Subcutaneous abdominal adipose tissue (tissue), 5 donors: ENCODE measurements around the gene KRTAP3-2.

Source experiments
- H3K27ac ChIP-seq: one replicate; pipeline ENCODE4 v1.7.0; 2013; ENCODE audit warnings: low read depth, mild to moderate bottlenecking, inconsistent platforms, low read length, moderate library complexity
- H3K27me3 ChIP-seq, 5 donors: one replicate each; pipeline ENCODE4 v1.7.0; 2013; ENCODE audit warnings: low read length in 5 of 5, inconsistent platforms in 1 of 5; ENCODE audit not compliant: control insufficient read depth in 5 of 5, insufficient read depth in 4 of 5
- H3K36me3 ChIP-seq, 5 donors: one replicate each; pipeline ENCODE4 v1.7.0; 2013; ENCODE audit warnings: low read length in 5 of 5; ENCODE audit not compliant: control insufficient read depth in 5 of 5, insufficient read depth in 5 of 5
- H3K4me1 ChIP-seq, 5 donors: one replicate each; pipeline ENCODE4 v1.7.0; 2013; ENCODE audit warnings: low read length in 5 of 5, mild to moderate bottlenecking in 3 of 5, moderate library complexity in 1 of 5; ENCODE audit not compliant: control insufficient read depth in 5 of 5, insufficient read depth in 5 of 5
- H3K4me3 ChIP-seq, 5 donors: one replicate each; pipeline ENCODE4 v1.7.0; 2013; ENCODE audit warnings: low read length in 5 of 5, low read depth in 1 of 5
- H3K9ac ChIP-seq, 5 donors: one replicate each; pipeline ENCODE4 v1.7.0; 2013; ENCODE audit warnings: low read length in 5 of 5, mild to moderate bottlenecking in 4 of 5, moderate library complexity in 3 of 5
- H3K9me3 ChIP-seq, 5 donors: one replicate each; pipeline ENCODE4 v1.7.0; 2013; ENCODE audit warnings: low read length in 5 of 5; ENCODE audit not compliant: control insufficient read depth in 5 of 5
- donor health status: healthy.
- donor health status: healthy.
- donor health status: healthy.
- donor health status: healthy.
- donor health status: healthy.

Gene KRTAP3-2

DNA sequence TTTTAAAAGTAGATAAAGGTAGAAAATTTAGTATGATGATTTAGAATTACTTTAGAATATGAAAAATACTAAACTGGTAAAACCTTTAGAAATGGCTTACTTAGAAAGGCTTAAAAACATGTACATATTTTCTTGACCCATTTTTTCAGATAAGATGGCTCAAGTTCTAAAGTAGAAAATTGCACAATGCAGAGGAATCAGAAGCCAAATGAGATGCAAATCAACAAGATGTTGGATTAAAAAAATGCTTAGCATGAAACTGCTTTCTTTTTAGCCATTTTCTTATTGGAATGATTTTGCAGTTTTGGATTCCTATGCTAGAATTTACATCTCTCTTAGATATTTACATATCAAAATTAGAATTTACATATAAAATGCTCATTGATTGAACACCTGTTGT, 10.7 kb upstream of the KRTAP3-2 start:
- no peak overlapping the region for H3K4me3 ChIP-seq
- H3K27me3 ChIP-seq = no peaks in the 10 kb centered on the region
- no peaks in the 10 kb centered on the region for H3K36me3 ChIP-seq
- H3K27ac ChIP-seq = no peak overlapping the region
- no peaks in the 10 kb centered on the region for H3K9me3 ChIP-seq
- no peaks in the 10 kb centered on the region for H3K4me1 ChIP-seq
- H3K9ac ChIP-seq = no peak overlapping the region

DNA sequence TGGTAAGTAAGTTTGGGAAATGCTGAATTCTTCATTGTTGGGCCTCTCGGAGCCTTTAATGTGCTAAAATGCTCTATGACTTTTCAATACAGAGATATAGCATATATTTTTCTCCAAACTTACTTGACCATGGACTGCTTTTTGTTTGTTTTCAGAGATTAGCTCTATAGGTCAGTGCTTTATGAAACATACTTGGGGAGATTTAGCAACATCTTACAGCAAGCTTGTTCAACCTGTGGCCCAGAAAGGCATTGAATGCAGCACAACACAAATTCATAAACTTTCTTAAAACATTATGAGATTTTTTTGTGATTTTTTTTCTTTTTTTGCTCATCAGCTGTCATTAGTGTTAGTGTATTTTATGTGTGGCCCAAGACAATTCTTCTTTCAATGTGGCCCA, 10.2 kb upstream of the KRTAP3-2 start:
- Histone ChIP-seq H3K4me1 (no peaks in the 10 kb centered on the region), H3K9me3 (no peaks in the 10 kb centered on the region), H3K27ac (no peak overlapping the region), H3K4me3 (no peak overlapping the region), H3K36me3 (no peaks in the 10 kb centered on the region), H3K9ac (no peak overlapping the region), H3K27me3 (no peaks in the 10 kb centered on the region)

DNA sequence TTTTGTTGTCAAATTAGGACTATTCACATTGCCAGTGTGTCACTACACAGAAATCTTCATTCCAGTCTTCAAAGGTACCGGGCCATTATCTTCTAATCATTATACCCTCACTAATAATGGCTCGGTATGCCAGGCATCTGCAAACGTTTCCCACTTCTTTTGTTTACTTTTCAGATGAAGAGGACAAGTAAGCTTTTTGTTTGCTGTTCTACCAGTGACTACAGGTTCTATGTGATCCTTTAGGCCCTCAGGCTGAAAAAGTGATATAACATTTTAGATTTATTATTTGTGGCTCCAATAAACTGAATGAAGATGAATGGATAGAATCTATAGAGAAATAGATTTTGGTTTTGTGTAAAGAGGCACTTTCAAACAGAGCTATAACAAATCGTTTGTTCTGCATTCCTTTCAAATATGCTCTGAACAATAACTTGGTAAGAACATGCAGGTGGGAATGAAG, 9.6 kb upstream of the KRTAP3-2 start:
- no peaks in the 10 kb centered on the region for H3K36me3 ChIP-seq
- peaks cover 0 to 2% (median 0%) of the 10 kb centered on the region in 5 donors for H3K27me3 ChIP-seq
- no peaks in the 10 kb centered on the region for H3K4me1 ChIP-seq
- no peak overlapping the region for H3K4me3 ChIP-seq
- no peak overlapping the region for H3K9ac ChIP-seq
- no peaks in the 10 kb centered on the region for H3K9me3 ChIP-seq
- no peak overlapping the region for H3K27ac ChIP-seq

DNA sequence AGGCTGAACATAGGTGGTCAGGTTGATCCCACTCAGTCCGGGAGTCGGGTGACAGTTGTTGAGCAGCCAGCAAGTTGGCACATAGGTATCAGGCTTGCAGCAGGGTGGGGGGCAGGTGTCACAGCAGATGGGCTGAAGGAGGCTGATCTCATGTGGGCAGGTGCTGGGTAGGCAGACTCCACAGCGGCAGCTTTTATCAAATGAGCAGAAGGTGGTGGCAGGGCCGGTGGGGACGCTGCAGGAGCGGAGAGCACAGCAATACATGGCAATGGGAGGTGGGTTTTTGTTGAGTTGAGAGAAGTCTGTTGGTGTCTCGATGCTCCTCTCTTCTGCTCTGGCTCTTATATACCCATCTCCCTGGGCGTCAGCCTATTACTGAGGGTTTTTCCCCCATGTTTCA, 9.1 kb upstream of the KRTAP3-2 start, which contains the start of gene KRTAP3-1:
TSS of gene KRTAP3-1 (minus strand) at position 318 of the 400 bp plus-strand sequence. CDS start at position 264, 54 bp downstream.
- H3K27ac ChIP-seq = no peak within 1 kb of the TSS
- H3K9me3 ChIP-seq = no peaks in the 10 kb centered on the region
- H3K4me3 ChIP-seq = no peak within 1 kb of the TSS
- H3K27me3 ChIP-seq = peaks cover 0 to 3% (median 0%) of the 10 kb centered on the region in 5 donors
- no peak within 1 kb of the TSS for H3K9ac ChIP-seq
- no peaks in the 10 kb centered on the region for H3K4me1 ChIP-seq
- no peaks in the 10 kb centered on the region for H3K36me3 ChIP-seq

DNA sequence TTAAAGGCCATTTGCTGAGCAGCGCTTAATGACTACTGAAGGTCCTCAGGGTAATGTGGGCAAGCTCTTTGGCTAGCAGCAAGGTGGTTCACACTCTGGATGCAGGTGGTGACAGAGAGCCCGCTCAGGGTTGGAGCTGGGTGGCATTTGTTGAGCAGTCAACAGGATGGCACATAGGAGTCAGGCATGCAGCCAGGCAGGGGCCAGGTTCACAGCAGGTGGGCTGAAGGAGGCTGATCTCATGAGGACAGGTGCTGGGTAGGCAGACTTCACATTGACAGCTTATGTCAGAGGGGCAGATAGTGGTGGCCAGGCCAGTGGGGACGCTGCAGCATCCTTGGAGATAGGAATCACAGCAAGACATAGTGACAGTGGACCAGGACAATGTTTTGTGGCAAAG, 4.7 kb upstream of the KRTAP3-2 start:
- peaks cover 0 to 3% (median 0%) of the 10 kb centered on the region in 5 donors for H3K27me3 ChIP-seq
- H3K9me3 ChIP-seq = no peaks in the 10 kb centered on the region
- no peaks in the 10 kb centered on the region for H3K36me3 ChIP-seq
- H3K4me3 ChIP-seq = no peak overlapping the region
- no peak overlapping the region for H3K9ac ChIP-seq
- H3K4me1 ChIP-seq = no peaks in the 10 kb centered on the region
- no peak overlapping the region for H3K27ac ChIP-seq

DNA sequence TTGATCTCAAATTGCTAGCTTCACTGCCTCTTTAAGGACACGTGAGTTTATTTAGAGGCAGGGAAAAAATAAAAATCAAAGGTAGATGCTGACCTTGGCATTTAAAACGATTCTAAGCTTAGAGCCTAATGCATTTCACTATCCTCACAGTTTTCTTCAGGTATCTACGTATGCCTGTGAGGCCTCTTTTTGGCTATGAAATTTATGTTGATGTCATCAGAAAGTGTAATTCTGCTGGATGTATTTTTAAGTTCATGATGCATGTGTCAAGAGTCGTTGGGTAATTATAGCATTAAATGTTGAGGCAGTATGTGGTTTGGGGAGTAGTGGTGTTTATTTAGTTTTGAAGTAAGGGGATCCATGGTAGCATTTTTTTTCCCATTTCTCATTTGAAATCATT, 4.2 kb upstream of the KRTAP3-2 start:
- H3K27me3 ChIP-seq = peaks cover 0 to 3% (median 0%) of the 10 kb centered on the region in 5 donors
- H3K4me1 ChIP-seq = no peaks in the 10 kb centered on the region
- no peaks in the 10 kb centered on the region for H3K9me3 ChIP-seq
- no peak overlapping the region for H3K4me3 ChIP-seq
- no peak overlapping the region for H3K9ac ChIP-seq
- H3K36me3 ChIP-seq = no peaks in the 10 kb centered on the region
- H3K27ac ChIP-seq = no peak overlapping the region

DNA sequence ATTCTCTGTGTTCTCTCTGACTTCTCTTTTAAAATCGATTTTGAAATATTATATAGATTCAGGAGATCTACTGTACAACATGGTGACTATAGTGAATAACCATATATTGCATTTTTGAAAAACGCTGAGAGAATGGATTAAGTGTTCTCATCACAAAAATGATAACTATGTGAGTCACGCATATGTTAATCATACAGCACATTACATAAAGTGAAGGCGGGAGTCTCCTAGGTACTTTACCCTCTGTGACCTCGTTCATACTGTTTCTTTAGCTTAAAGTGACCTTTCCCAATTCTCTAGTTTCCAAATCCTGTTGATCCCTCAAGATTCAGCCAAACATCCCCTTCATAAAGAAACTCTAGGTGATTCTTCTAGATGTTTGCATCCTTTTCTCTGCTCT, 3.1 kb upstream of the KRTAP3-2 start:
- no peak overlapping the region for H3K27ac ChIP-seq
- H3K9me3 ChIP-seq = no peaks in the 10 kb centered on the region
- no peaks in the 10 kb centered on the region for H3K4me1 ChIP-seq
- H3K36me3 ChIP-seq = no peaks in the 10 kb centered on the region
- peaks cover 0 to 3% (median 0%) of the 10 kb centered on the region in 5 donors for H3K27me3 ChIP-seq
- no peak overlapping the region for H3K9ac ChIP-seq
- no peak overlapping the region for H3K4me3 ChIP-seq

DNA sequence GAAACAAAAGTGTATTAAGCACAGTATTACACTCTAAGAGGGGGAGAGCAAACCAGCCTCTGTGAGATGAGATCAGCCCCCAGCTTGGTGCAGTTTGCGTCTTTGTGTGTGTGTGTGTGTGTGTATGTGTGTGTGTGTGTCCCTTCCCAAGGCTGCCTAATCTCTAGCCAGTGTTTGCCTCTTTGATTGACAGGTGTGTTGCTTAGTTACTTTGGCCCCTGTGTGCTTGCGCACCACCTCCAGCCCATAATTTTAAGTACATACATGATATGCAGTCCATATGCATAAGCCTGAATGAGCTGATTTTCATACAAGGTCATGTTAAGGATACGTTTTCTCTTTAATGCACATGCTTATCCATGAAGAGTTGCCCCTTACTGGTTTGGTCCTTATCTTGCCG, 2.1 kb upstream of the KRTAP3-2 start:
- no peak overlapping the region for H3K27ac ChIP-seq
- no peaks in the 10 kb centered on the region for H3K9me3 ChIP-seq
- H3K4me1 ChIP-seq = no peaks in the 10 kb centered on the region
- peaks cover 0 to 3% (median 0%) of the 10 kb centered on the region in 5 donors for H3K27me3 ChIP-seq
- no peaks in the 10 kb centered on the region for H3K36me3 ChIP-seq
- H3K9ac ChIP-seq = no peak overlapping the region
- no peak overlapping the region for H3K4me3 ChIP-seq

DNA sequence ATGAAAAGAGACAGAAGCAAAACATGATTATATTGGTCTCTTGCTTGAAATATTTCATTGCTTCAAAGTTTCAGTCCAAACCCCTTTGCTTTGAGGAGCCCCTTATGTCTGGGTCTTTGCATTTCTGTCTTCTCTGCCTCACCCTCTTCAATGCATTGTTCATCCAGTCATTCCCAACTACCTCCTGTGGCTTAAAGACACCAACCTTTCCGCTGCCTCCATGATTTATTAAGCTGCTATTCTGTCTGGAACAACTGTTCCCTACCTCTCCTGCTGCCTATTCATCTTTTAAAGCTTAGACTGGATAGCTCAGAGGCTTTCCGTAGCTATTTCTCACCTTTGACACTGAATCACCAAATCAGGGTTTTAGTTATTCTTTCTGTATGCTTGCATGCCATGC, 2.3 kb downstream of the KRTAP3-2 start:
- H3K9ac ChIP-seq = no peak overlapping the region
- no peaks in the 10 kb centered on the region for H3K4me1 ChIP-seq
- H3K9me3 ChIP-seq = no peaks in the 10 kb centered on the region
- H3K36me3 ChIP-seq = no peaks in the 10 kb centered on the region
- H3K4me3 ChIP-seq = no peak overlapping the region
- no peak overlapping the region for H3K27ac ChIP-seq
- peaks cover 0 to 10% (median 3%) of the 10 kb centered on the region in 5 donors for H3K27me3 ChIP-seq

DNA sequence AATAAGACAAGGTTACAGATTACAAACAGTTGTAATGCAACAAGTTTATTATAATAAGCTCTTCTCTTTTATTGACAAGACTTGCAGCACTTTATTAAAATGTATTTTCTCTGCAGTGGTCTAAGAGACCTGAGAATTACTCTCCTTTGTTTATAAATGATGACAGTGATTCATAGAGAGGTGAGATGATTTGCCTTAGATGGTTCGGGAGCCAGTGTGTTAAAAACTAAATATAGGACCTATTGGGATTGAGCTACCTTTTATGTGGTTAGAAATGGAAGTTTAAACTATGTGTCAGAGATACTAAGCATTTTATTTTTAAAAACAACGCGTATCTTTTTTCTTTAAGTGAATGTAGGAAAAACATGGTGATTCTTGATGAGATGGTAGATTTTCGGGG, 2.9 kb downstream of the KRTAP3-2 start:
- H3K36me3 ChIP-seq = no peaks in the 10 kb centered on the region
- H3K27me3 ChIP-seq = peaks cover 0 to 10% (median 4%) of the 10 kb centered on the region in 5 donors
- no peak overlapping the region for H3K9ac ChIP-seq
- H3K27ac ChIP-seq = no peak overlapping the region
- no peaks in the 10 kb centered on the region for H3K9me3 ChIP-seq
- H3K4me1 ChIP-seq = no peaks in the 10 kb centered on the region
- H3K4me3 ChIP-seq = no peak overlapping the region

DNA sequence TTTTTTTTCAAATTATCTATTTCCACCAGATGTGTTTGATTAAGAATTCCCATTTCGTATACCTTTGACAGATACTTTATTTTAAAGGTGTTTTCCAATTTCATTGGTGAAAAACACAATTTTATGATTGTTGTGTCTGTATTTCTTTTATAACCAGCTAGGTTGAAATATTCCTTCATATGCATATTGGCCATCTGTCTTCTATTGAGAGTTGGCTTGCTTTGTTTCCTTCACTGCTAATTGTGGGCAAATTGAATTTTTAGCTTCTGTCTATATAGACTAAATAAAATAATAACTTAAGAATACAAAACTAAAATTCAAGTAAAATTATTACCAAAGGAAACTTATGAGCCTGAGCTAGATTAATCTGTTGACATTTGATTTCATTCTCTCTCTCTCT, 4.6 kb downstream of the KRTAP3-2 start:
- Histone ChIP-seq H3K9ac (no peak overlapping the region), H3K4me1 (no peaks in the 10 kb centered on the region), H3K27me3 (peaks cover 0 to 10% (median 4%) of the 10 kb centered on the region in 5 donors), H3K27ac (no peak overlapping the region), H3K9me3 (peaks cover 0 to 4% (median 2%) of the 10 kb centered on the region in 5 donors), H3K4me3 (no peak overlapping the region), H3K36me3 (no peaks in the 10 kb centered on the region)
